SK-N-SH treated with all-trans-retinoic acid at 6 μM for 48 hours (cell line): ENCODE measurements around the gene ENPP7.
A peak's percentile ranks its signal among the peaks of the same experiment; 100 is the strongest.

Source experiments
- ATAC-seq: fragments of 200-7000 bp; cut with Tn5 transposase; 3 replicates; pipeline ENCODE4 v1.9.1; 2020; ENCODE audit warnings: mild to moderate bottlenecking, moderate library complexity
- ARNTL ChIP-seq: fragments of 450-650 bp; formaldehyde crosslinking; IDR thresholded peaks from 2 replicates; pipeline ENCODE4 v1.5.0; 2020; ENCODE audit warnings: low read depth, mild to moderate bottlenecking, moderate library complexity, borderline replicate concordance
- BACH2 ChIP-seq: fragments of 250-450 bp; sonication (Bioruptor Pico); IDR thresholded peaks from 2 replicates; pipeline ENCODE4 v1.9.0; 2021; ENCODE audit warnings: mild to moderate bottlenecking, borderline replicate concordance
- CSDC2 ChIP-seq: fragments of 250-450 bp; sonication (Bioruptor Pico); IDR thresholded peaks from 2 replicates; pipeline ENCODE4 v1.5.0; 2020; ENCODE audit warnings: mild to moderate bottlenecking, moderate library complexity
- CSRNP3 ChIP-seq: fragments of 250-450 bp; sonication (Bioruptor Pico); IDR thresholded peaks from 2 replicates; pipeline ENCODE4 v1.5.1; 2021; ENCODE audit warnings: mild to moderate bottlenecking, moderate library complexity
- ESRRG ChIP-seq: fragments of 250-450 bp; sonication (Bioruptor Pico); IDR thresholded peaks from 2 replicates; pipeline ENCODE4 v1.6.1; 2021; ENCODE audit warnings: mild to moderate bottlenecking
- ISL1 ChIP-seq: fragments of 250-450 bp; sonication (Bioruptor Pico); IDR thresholded peaks from 2 replicates; pipeline ENCODE4 v2.1.2; 2022; ENCODE audit warnings: mild to moderate bottlenecking, moderate library complexity
- OSR1 ChIP-seq: fragments of 250-450 bp; sonication (Bioruptor Pico); IDR thresholded peaks from 2 replicates; pipeline ENCODE4 v1.8.0; 2022; ENCODE audit warnings: moderate library complexity, mild to moderate bottlenecking, inconsistent platforms
- PATZ1 ChIP-seq: fragments of 250-450 bp; sonication (Bioruptor Pico); IDR thresholded peaks from 2 replicates; pipeline ENCODE4 v1.8.0; 2020; ENCODE audit warnings: mild to moderate bottlenecking, moderate library complexity, borderline replicate concordance
- PPARA ChIP-seq: fragments of 250-450 bp; sonication (Bioruptor Pico); IDR thresholded peaks from 2 replicates; pipeline ENCODE4 v1.5.0; 2020; ENCODE audit warnings: mild to moderate bottlenecking, borderline replicate concordance
- RARB ChIP-seq: fragments of 250-450 bp; sonication (Bioruptor Pico); IDR thresholded peaks from 2 replicates; pipeline ENCODE4 v1.8.0; 2021; ENCODE audit warnings: mild to moderate bottlenecking, moderate library complexity
- SNAI2 ChIP-seq: fragments of 250-450 bp; sonication (Bioruptor Pico); IDR thresholded peaks from 2 replicates; pipeline ENCODE4 v1.5.0; 2020; ENCODE audit warnings: mild to moderate bottlenecking, moderate library complexity
- TCF4 ChIP-seq: fragments of 250-450 bp; sonication (Bioruptor Pico); IDR thresholded peaks from 2 replicates; pipeline ENCODE4 v1.8.0; 2021; ENCODE audit warnings: mild to moderate bottlenecking, moderate library complexity, borderline replicate concordance
- TSHZ2 ChIP-seq: fragments of 250-450 bp; sonication (Bioruptor Pico); IDR thresholded peaks from 2 replicates; pipeline ENCODE4 v1.5.0; 2020; ENCODE audit warnings: mild to moderate bottlenecking, moderate library complexity
- ZC3H10 ChIP-seq: fragments of 250-450 bp; sonication (Bioruptor Pico); IDR thresholded peaks from 2 replicates; pipeline ENCODE4 v1.5.1; 2021; ENCODE audit warnings: mild to moderate bottlenecking, moderate library complexity
- ZFP30 ChIP-seq: fragments of 450-650 bp; formaldehyde crosslinking; IDR thresholded peaks from 2 replicates; pipeline ENCODE4 v1.5.0; 2022; ENCODE audit warnings: mild to moderate bottlenecking, moderate library complexity
- ZNF565 ChIP-seq: fragments of 450-650 bp; formaldehyde crosslinking; conservative IDR thresholded peaks from 2 replicates; pipeline ENCODE4 v1.5.0; 2020; ENCODE audit warnings: low read depth, mild to moderate bottlenecking, moderate library complexity
- ZNF70 ChIP-seq: fragments of 450-650 bp; formaldehyde crosslinking; IDR thresholded peaks from 2 replicates; pipeline ENCODE4 v1.5.0; 2020; ENCODE audit warnings: mild to moderate bottlenecking, moderate library complexity
- ZNF8 ChIP-seq: fragments of 450-650 bp; formaldehyde crosslinking; IDR thresholded peaks from 2 replicates; pipeline ENCODE4 v1.5.0; 2020; ENCODE audit warnings: mild to moderate bottlenecking, moderate library complexity

The ENPP7 gene

GRCh38 chr17:79746889-79747507 lies 16.3 kb downstream of the ENPP7 start:
- no peak for ATAC-seq
- TF ChIP-seq ESRRG (no peak), ZNF70 (CRISPR knock-in tag) (no peak), ZNF565 (CRISPR knock-in tag) (no peak), SNAI2 (CRISPR knock-in tag) (no peak), PATZ1 (CRISPR knock-in tag) (no peak)

GRCh38 chr17:79747508-79748294 lies 17.0 kb downstream of the ENPP7 start:
- ATAC-seq, result 0 out of 3 replicates have a peak, but pooled peaks have one; percentile 7
- TF ChIP-seq ZC3H10 (CRISPR knock-in tag), result no peak
- TF ChIP-seq TSHZ2 (CRISPR knock-in tag), result no peak
- TF ChIP-seq, all 23 proteins: peak for 0

GRCh38 chr17:79748295-79749099 lies 17.8 kb downstream of the ENPP7 start:
- no peak for ATAC-seq
- TF ChIP-seq BACH2 (CRISPR knock-in tag) (no peak), ZC3H10 (CRISPR knock-in tag) (no peak), SNAI2 (CRISPR knock-in tag) (no peak), ZFP30 (no peak), PPARA (CRISPR knock-in tag) (no peak), ESRRG (no peak), OSR1 (CRISPR knock-in tag) (no peak), CSRNP3 (CRISPR knock-in tag) (no peak), ARNTL (CRISPR knock-in tag) (no peak), ISL1 (no peak), TCF4 (CRISPR knock-in tag) (no peak), CSDC2 (CRISPR knock-in tag) (no peak)

GRCh38 chr17:79749156-79749815 lies 18.5 kb downstream of the ENPP7 start:
- ATAC-seq, result peak; percentile 46
- TF ChIP-seq CSDC2 (CRISPR knock-in tag) (no peak), OSR1 (CRISPR knock-in tag) (no peak), ZNF70 (CRISPR knock-in tag) (no peak), ISL1 (no peak; the same call in 1 of the 2 replicates), SNAI2 (CRISPR knock-in tag) (no peak), RARB (CRISPR knock-in tag) (no peak), TSHZ2 (CRISPR knock-in tag) (no peak), ZFP30 (no peak), CSRNP3 (CRISPR knock-in tag) (no peak), ZNF8 (CRISPR knock-in tag) (no peak)
